SKM-1 treated with dmso at 0.1 percent for 144 hours (cell line): ENCODE data around the gene NAA60.
"Not testable (repeated sequence)": the region's sequence is repeated elsewhere in the genome, so short reads cannot be mapped to it uniquely, and the experiment has no call there.

Source experiments
- DNase-seq: peaks from one replicate; lab custom pipeline; 2025; ENCODE audit not compliant: unreplicated experiment; lab: John Stamatoyannopoulos, UW

Gene NAA60

DNA sequence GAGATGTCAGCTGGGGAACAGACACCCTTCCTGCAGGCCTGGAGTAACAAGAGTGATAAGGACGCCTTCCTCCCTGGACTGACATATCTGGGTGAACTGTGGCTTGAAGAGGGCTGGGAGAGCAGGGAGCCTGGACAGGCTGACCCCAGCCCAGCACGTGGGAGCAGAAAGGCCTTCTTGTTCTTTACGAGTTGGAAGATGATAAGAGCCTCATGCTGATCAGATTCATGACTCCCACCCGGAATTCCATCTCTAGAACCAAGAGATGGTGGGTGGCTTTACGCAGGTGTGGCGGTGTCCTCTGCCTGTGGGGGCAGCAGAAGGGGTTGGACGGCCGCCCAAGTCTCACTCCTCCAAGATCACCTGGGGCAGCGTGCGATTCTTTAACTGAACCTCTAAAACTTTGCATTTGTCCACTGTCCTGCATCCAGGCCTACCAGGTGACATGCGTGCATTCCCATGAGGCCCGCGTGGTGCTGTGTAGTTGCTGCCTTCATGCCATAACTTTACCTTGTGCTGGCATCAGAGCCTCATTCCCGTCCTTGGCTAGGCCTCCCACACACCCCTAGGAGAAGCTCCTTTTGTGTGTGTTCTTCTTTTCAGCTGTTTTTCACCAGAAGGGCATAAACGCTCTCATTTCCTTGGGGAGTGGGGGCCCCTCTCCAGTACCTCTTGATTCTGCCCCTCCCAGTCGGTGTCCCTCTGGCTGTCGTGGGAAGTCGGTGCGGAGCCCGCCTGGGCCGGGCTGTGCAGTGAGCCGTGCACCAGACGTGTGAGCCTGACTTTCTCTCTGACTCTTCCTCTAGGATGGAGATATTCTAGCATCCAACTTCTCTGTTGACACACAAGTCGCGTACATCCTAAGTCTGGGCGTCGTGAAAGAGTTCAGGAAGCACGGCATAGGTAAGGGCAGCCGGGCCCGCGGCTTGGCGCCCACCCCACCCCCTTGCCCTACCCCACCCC lies 38.5 kb downstream of the NAA60 start:
- DNase-seq = no peak

DNA sequence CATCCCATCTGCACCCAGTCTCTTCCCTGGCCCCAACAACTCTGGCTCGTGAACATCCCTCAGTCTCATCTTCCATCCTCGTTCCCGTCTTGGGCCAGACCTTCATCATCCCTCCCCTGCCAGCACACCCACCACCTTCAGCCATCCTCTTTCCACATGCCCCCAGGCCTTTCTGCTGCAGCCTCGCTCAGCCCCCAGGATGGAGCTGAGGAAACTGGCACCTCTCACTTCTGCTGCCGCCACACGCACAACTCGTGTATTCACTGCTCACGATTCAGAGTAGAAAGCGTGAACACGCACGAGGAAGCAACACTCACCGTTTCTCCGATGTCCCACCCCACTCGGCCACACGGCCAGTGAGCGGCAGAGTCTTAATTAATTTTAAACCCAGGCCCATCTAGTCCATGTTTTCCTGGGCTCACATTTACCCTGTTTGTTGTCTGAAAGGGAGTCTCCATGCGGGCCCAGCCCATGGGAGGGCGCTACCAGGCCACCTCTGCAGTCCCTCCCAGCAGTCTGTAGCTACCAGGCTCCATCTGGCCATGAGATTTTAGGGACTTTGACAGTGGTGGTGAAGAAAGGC lies 39.3 kb downstream of the NAA60 start:
- no peak for DNase-seq

- DNase-seq = no peak
Measured at GRCh38 chr16:3484318-3485096, 41.0 kb downstream of the NAA60 start.

GRCh38 chr16:3485097-3485745 lies 41.7 kb downstream of the NAA60 start:
- DNase-seq = no peak

DNA sequence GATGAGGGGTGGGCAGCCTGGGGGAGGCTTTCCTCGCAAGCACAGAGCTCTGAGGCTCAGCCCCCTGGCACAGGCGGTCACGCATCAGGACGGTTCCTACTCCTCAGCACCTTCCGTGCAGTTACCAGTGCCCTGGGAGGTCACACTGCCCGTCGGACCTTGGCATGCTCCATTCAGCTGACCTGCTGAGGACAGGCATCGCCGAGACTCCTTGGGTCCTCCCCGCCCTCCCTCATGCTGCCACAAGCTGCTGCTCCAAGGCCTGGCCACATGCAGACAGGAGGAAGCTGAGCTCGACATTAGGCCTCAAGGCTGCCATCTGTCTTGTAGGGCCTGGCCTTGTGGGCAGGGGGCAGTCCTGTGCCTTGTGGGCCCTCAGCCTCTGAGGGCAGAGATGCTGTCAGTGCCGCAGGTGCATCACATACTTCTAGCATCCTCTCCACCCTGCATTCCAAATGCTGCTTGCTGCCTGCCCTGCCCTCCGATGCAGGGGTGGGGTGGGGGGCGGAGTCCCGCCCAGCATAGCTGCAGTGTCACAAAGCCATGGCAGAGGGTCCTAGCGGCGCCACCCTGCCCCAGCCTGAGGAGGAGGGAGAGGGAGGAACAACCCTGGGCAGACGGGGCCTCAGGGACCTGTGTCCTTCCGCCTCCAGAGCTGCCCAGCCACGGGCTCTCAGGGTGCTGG lies 42.5 kb downstream of the NAA60 start:
- DNase-seq = no peak

GRCh38 chr16:3486506-3487215 lies 43.2 kb downstream of the NAA60 start:
- DNase-seq = no peak

DNA sequence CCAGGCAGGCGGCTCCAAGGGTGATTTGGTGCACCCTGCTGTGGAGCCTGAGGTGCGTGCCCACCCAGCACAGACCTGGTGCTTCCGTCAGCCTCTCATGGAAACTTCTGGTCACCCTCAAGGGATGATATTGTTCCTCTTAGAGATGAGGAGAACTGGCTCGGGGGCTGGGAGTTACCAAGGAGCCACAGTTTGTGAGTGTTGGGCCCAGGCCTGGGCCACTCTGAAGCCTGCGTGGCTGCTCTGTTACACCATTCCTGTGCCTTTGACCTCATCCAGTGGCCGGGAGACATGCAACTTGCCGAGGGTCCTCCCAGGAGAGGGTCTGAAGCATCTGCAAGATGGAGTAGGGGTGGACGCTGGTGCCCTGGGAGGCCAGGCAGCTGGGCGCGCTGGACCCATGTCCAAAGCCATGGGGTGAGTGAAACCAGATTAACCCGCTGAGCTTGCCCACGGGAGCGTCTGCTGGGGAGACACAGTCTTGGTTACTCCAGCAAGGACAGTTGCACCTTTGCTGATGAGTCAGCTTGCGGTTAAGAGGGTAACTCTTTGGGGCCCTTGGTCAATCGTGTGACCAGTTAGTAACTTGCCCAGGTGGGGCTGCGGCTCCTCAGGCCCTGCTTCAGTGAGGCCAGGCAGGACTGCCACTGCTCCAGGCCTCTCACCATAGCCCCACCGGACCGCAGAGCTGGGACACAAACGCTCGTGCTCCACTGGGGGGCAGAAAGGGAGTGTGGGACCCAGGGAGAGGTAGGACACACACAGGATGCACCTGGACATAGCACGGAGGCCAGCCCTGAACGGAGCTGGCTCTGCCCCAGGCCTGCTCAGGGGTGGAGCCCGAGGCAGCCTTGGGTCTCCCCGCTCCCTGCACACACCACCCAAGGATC lies 44.3 kb downstream of the NAA60 start:
- DNase-seq = no peak

- DNase-seq = no peak
Measured at GRCh38 chr16:3488801-3489200, 45.3 kb downstream of the NAA60 start.

DNA sequence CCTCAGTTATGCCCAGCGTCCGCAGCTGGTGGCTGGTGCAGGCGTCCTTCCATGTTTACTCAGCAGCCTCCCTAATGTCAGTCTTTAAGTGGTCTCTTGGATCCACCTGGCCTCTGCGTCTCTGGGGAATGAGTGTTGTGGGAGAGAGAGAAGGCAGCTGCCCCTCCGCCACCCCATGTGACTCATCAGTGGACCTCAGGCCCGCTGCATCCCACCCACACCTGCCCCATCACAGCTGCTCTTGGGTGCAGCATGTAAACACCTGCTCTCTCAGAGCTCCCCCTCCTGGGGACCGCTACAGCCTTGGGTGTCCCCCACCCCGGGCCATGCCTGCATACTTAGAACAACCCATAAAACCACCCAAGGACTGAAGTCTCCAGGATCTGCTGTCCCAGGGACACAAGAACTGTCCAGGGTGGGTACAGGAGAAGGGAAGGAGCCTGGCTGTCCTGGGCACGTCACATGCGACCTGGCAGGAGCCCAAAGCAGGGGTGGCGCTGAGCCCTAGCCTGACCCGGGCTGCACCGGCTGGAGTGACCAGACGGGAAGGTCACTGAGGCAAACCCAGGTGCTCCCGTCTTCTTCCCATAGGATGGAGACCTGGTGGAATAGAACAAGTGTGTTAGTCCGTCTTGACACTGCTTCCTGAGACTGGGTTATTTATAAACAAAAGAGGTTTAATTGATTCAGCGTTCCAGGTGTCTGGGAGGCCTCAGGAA lies 47.6 kb downstream of the NAA60 start:
- no peak for DNase-seq

GRCh38 chr16:3492356-3492755 lies 48.9 kb downstream of the NAA60 start:
- no peak for DNase-seq

- no peak for DNase-seq
Measured at GRCh38 chr16:3494386-3494973, 51.0 kb downstream of the NAA60 start.

GRCh38 chr16:3495176-3495575 lies 51.7 kb downstream of the NAA60 start, which contains the start of gene C16orf90:
TSS of gene C16orf90 (minus strand) at chr16:3495489. CDS start at chr16:3495421, 68 bp downstream.
- DNase-seq = no peak

GRCh38 chr16:3496386-3496785 lies 52.9 kb downstream of the NAA60 start:
- no peak for DNase-seq

DNA sequence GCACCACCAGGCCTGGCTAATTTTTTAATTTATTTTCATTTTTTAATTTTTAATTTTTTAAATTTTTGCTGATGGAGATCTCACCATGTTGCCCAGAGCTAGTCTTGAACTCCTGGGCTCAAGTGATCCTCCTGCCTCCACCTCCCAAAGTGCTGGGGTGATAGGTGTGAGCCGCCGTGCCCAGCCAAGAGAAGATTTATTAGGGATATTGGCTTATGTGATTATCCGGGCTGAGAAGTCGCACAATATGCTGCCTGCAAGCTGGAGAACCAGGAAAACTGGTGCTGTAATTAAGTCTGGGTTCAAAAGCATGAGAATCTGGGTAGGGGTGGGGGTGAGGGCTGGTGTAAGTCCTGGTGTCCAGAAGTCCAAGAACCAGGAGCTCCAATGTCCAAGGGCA lies 54.3 kb downstream of the NAA60 start:
- DNase-seq = no peak

DNA sequence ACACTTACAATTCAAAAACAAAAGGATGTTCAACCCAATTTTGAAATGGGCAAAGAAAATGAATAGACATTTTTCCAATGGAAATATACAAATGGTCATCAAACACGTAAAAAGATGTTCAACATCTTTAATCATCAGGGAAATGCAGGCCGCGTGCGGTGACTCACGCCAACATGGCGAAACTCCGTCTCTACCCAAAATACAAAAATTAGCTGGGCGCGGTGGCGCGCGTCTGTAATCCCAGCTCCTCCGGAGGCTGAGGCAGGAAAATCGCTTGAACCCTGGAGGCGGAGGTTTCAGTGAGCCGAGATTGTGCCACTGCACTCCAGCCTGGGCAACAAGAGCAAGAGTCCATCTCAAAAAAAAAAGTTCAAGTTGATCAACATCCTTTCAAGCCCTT lies 55.5 kb downstream of the NAA60 start:
- no peak for DNase-seq

DNA sequence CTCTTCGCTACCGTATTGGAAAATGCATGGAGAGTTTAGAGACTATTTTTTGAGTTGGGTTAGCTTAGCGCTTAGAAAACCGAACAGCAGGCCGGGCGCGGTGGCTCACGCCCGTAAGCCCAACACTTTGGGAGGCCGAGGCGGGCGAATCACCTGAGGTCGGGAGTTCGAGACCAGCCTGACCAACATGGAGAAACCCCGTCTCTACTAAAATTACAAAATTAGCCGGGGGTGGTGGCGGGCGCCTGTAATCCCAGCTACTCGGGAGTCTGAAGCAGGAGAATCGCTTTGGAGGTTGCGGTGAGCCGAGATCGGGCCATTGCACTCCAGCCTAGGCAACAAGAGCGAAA lies 57.9 kb downstream of the NAA60 start:
- DNase-seq = not testable (repeated sequence)

GRCh38 chr16:3501783-3502400 lies 58.4 kb downstream of the NAA60 start:
- DNase-seq = peak; percentile 98

- DNase-seq = no peak
Measured at GRCh38 chr16:3503523-3503922, 60.0 kb downstream of the NAA60 start.
